ENCODE data around the gene NDFIP1.

Gene NDFIP1

GRCh38 chr5:142102980-142103740 lies 5.4 kb upstream of the NDFIP1 start:
- no peak overlapping the region for H3K27ac ChIP-seq
- no peak for TF ChIP-seq CTCF (conservative IDR thresholded peaks at IDR 0.05)

GRCh38 chr5:142104491-142104890 lies 4.1 kb upstream of the NDFIP1 start:
- H3K27ac ChIP-seq: no peak overlapping the region
- TF ChIP-seq CTCF (conservative IDR thresholded peaks at IDR 0.05): no peak

GRCh38 chr5:142106061-142106460 lies 2.5 kb upstream of the NDFIP1 start:
- TF ChIP-seq CTCF (conservative IDR thresholded peaks at IDR 0.05): no peak
- H3K27ac ChIP-seq: no peak overlapping the region

- TF ChIP-seq CTCF (conservative IDR thresholded peaks at IDR 0.05): no peak
- H3K27ac ChIP-seq: no peak overlapping the region
Observed at GRCh38 chr5:142107036-142107735, 1.4 kb upstream of the NDFIP1 start.

GRCh38 chr5:142107736-142108431 lies 695 bp upstream of the NDFIP1 start:
- peak overlapping the region; percentile 93 for H3K27ac ChIP-seq
- TF ChIP-seq CTCF (conservative IDR thresholded peaks at IDR 0.05): no peak

- TF ChIP-seq CTCF (conservative IDR thresholded peaks at IDR 0.05): no peak
- peak overlapping the region; percentile 93 for H3K27ac ChIP-seq
Observed at GRCh38 chr5:142109331-142110045, 909 bp downstream of the NDFIP1 start.

Measured in VCaP (cell line).